Tibial nerve (tissue), 4 donors: ENCODE results near the gene GRB10. TPM values are rescaled to one million over a fixed set of nuclear protein-coding genes. Genes with fewer than 3 reads are reported as not detected.

Source experiments
- DNase-seq, 2 donors: peaks; one replicate each; pipeline ENCODE4 v3.0.0-alpha.2; 2019; ENCODE audit warnings: low spot score in 2 of 2
- H3K27ac ChIP-seq, 4 donors: fragments of 200-600 bp; sonication (generic) in 3 of 4; one replicate each; pipeline ENCODE4 v1.5.1; 2017 to 2019; ENCODE audit warnings: mild to moderate bottlenecking in 1 of 4
- H3K27me3 ChIP-seq, 2 donors: fragments of 200-600 bp; sonication (generic) in 1 of 2; one replicate each; pipeline versions ENCODE4 v1.5.1 to v1.6.0; 2017 to 2019
- H3K36me3 ChIP-seq, 3 donors: fragments of 200-600 bp; sonication (generic); one replicate each; pipeline ENCODE4 v1.5.1; 2018 to 2019
- H3K4me1 ChIP-seq, 4 donors: fragments of 200-600 bp; sonication (generic) in 3 of 4; one replicate each; pipeline ENCODE4 v1.5.1; 2017 to 2019
- H3K4me3 ChIP-seq, 4 donors: fragments of 200-600 bp; sonication (generic) in 3 of 4; one replicate each; pipeline ENCODE4 v1.5.1; 2017 to 2019; ENCODE audit warnings: mild to moderate bottlenecking in 1 of 4, moderate library complexity in 1 of 4
- H3K9me3 ChIP-seq, 4 donors: fragments of 200-600 bp; sonication (generic) in 3 of 4; one replicate each; pipeline ENCODE4 v1.5.1; 2017 to 2019
- CTCF ChIP-seq, 5 experiments: fragments of 200-600 bp in 3 of 5; fragments of 450-650 bp in 2 of 5; sonication (generic) in 3 of 5; IDR thresholded peaks; one replicate each; pipeline ENCODE4 v1.5.1; 2016 to 2019; ENCODE audit warnings: antibody characterized with exemption in 5 of 5, mild to moderate bottlenecking in 3 of 5, moderate library complexity in 2 of 5
- EP300 ChIP-seq, 2 donors: sonication (generic); formaldehyde crosslinking; IDR thresholded peaks; one replicate each; pipeline ENCODE4 v1.6.1; 2017; ENCODE audit warnings: antibody characterized with exemption in 2 of 2, mild to moderate bottlenecking in 1 of 2
- POLR2A ChIP-seq, 2 donors: fragments of 450-650 bp; IDR thresholded peaks; one replicate each; pipeline ENCODE4 v1.6.1; 2017; ENCODE audit warnings: antibody characterized with exemption in 2 of 2, mild to moderate bottlenecking in 2 of 2, moderate library complexity in 2 of 2
- WGBS, 2 donors: methylation state at CpG; one replicate each; pipeline ENCODE4 v1.1.5; 2018; 5-methylcytosine and 5-hydroxymethylcytosine counted together
- total RNA-seq, 4 donors: library from RNA; depleted of rRNA; stranded (reverse); fragments of >200 nt; gene quantifications; one replicate each; pipeline ENCODE4 v1.1.0, GENCODE V29; 2016

Gene GRB10
- total RNA-seq, 4 donors from 2014 or later = 34.1 to 73.9 (median 56.0) TPM

DNA sequence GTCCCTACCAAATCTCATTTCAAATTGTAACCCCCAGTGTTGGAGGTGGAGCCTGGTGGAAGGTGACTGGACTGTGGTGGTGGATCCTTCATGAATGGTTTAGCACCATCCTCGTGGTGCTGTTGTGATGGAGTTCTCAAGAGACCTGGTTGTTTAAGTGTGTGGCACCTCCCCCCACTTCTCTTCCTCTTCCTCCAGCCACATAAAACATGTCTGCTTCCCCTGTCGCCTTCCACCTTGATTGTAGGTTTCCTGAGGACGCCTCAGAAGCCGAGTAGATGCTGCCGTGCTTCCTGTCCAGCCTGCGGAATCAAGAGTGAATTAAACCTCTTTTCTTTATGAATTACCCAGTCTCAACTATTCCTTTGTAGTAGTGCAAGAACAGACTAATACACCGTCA is 21.0 kb downstream of the GRB10 start:
- 69 to 73% methylated on average over 7 of the region's 7 CpGs for WGBS, 2 donors
- peaks cover 0 to 3% (median 0%) of the 10 kb centered on the region in 4 donors for H3K9me3 ChIP-seq
- no peak for DNase-seq
- peaks cover 0 to 7% (median 0%) of the 10 kb centered on the region in 4 donors for H3K4me1 ChIP-seq
- TF ChIP-seq EP300 (IDR thresholded peaks at IDR 0.05) (no peak), CTCF (IDR thresholded peaks at IDR 0.05) (no peak), POLR2A (IDR thresholded peaks at IDR 0.05) (no peak)
- no peak overlapping the region for H3K27ac ChIP-seq
- no peaks in the 10 kb centered on the region for H3K27me3 ChIP-seq
- H3K36me3 ChIP-seq = no peaks in the 10 kb centered on the region
- no peak overlapping the region for H3K4me3 ChIP-seq

DNA sequence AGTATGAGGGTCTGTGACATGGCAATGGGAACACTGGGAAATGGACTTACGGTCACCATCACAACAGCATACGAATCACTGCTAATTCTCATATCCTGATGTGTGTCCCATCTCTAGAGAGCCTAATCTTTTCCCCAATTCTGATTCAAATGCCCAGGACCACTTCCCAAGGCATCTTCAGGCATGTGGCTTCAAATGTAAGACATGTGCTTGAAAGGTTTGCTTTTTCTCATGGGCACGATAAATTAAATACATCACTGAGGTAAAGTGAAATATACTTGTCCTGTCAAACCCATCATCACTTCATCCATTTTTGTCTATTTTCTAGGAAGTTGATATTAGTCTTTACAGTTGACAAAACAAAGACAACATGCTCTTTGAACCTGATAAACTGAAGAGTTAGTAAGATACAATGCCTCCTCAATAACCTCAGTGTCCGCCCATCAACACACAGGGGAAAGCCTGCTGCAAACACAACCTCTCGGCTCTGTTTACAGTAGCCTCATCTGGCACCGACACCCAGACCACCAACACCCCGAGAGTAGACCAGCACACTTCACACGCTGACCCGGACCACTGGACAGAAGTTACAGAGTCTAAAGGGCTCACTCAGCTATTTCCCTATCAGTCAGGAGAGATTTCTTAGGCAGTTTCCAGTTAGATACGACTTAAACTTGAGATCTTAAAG is 24.8 kb downstream of the GRB10 start:
- no peak overlapping the region for H3K4me3 ChIP-seq
- no peak for TF ChIP-seq POLR2A (IDR thresholded peaks at IDR 0.05)
- TF ChIP-seq CTCF (IDR thresholded peaks at IDR 0.05) = no peak
- TF ChIP-seq EP300 (IDR thresholded peaks at IDR 0.05) = no peak
- WGBS, 2 donors = 65 to 71% methylated on average over 10 of the region's 10 CpGs
- H3K9me3 ChIP-seq = no peaks in the 10 kb centered on the region
- H3K27me3 ChIP-seq = no peaks in the 10 kb centered on the region
- no peak for DNase-seq
- H3K4me1 ChIP-seq = no peaks in the 10 kb centered on the region
- no peak overlapping the region for H3K27ac ChIP-seq
- peaks cover 0 to 22% (median 0%) of the 10 kb centered on the region in 3 donors for H3K36me3 ChIP-seq

DNA sequence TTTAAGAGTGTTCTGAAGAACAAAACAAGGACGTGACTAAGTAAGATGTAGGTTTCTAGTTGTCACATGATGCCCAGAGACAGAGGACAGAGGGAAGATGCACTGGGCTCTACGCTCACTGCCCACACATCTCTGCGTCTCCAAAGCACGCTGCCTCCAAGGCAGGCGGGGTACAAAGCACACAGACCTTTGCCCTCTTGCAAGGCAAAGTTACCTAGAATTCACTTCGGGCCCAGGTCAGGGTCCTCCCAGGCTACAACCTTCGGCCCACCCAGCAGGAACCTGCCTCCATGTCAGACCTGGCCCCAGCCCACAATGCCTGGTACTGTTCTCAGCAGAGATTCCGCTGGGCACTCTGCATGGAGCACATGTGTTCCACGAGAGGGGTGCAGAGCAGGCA is 26.5 kb downstream of the GRB10 start:
- WGBS, 2 donors = 92 to 95% methylated on average over 9 of the region's 9 CpGs
- no peak overlapping the region for H3K4me3 ChIP-seq
- peaks cover 0 to 22% (median 0%) of the 10 kb centered on the region in 3 donors for H3K36me3 ChIP-seq
- H3K27ac ChIP-seq = no peak overlapping the region
- no peaks in the 10 kb centered on the region for H3K4me1 ChIP-seq
- no peaks in the 10 kb centered on the region for H3K9me3 ChIP-seq
- no peaks in the 10 kb centered on the region for H3K27me3 ChIP-seq
- no peak for DNase-seq
- TF ChIP-seq EP300 (IDR thresholded peaks at IDR 0.05) = no peak
- TF ChIP-seq POLR2A (IDR thresholded peaks at IDR 0.05) = no peak
- TF ChIP-seq CTCF (IDR thresholded peaks at IDR 0.05) = no peak

- H3K4me1 ChIP-seq = peaks cover 0 to 4% (median 0%) of the 10 kb centered on the region in 4 donors
- no peak overlapping the region for H3K4me3 ChIP-seq
- 77 to 79% methylated on average over 6 of the region's 6 CpGs for WGBS, 2 donors
These were observed 28.0 kb downstream of the GRB10 start for GRCh38 chr7:50754684-50755083.

More at GRCh38 chr7:50754684-50755083, 28.0 kb downstream of the GRB10 start:
- no peak overlapping the region for H3K27ac ChIP-seq
- H3K9me3 ChIP-seq = no peaks in the 10 kb centered on the region
- H3K27me3 ChIP-seq = no peaks in the 10 kb centered on the region
- TF ChIP-seq CTCF (IDR thresholded peaks at IDR 0.05) (no peak), POLR2A (IDR thresholded peaks at IDR 0.05) (no peak), EP300 (IDR thresholded peaks at IDR 0.05) (no peak)
- H3K36me3 ChIP-seq = peaks cover 0 to 22% (median 0%) of the 10 kb centered on the region in 3 donors
- no peak for DNase-seq
